Aortic smooth muscle cell (primary cell): ENCODE results near the gene POU4F3. TPM values are rescaled to one million over a fixed set of nuclear protein-coding genes. Genes with fewer than 3 reads are reported as not detected.

ENCODE experiments used
- total RNA-seq: library from RNA; depleted of rRNA; stranded (reverse); fragments of >200 nt; gene quantifications from 2 replicates; pipeline ENCODE4 v1.2.3, GENCODE V29; 2014

The POU4F3 gene
- total RNA-seq, result 0.06 TPM in 1 of 2 replicates, not detected in the other

GRCh38 chr5:146338774-146339714, at the start of gene POU4F3:
TSS of gene POU4F3 (plus strand) at chr5:146338839. CDS start at chr5:146339113, 274 bp downstream.

Other genes starting within 250 kb of the POU4F3 start
- 0.25 and 0.40 TPM in 2 replicates for gene PLAC8L1, start 233.3 kb upstream of the POU4F3 start, total RNA-seq
- gene LARS1, start 156.2 kb upstream of the POU4F3 start, total RNA-seq, result 132 and 134 TPM in 2 replicates
- 25.6 and 26.3 TPM in 2 replicates for gene RBM27, start 135.2 kb upstream of the POU4F3 start, total RNA-seq
- gene TCERG1, start 108.5 kb downstream of the POU4F3 start, total RNA-seq, result 24.4 and 26.6 TPM in 2 replicates
- gene GPR151, start 177.4 kb downstream of the POU4F3 start, total RNA-seq, result not detected in 2 replicates